ENCODE measurements around the gene EFNB2. TPM values are rescaled to one million over a fixed set of nuclear protein-coding genes. Genes with fewer than 3 reads are reported as not detected.

The EFNB2 gene
- total RNA-seq, 1 experiment from 2014 or later, result 16.4 TPM

- POLR2A ChIA-PET (ENCODE audit: unreplicated experiment), result interaction anchor here (0.7 kb wide), 1 partner anchor 42 kb away, joined by 4 read pairs; no protein-coding TSS in a partner anchor
- BruUV-seq (replicated peaks), result no TSS peak
- H3K4me3 ChIP-seq (ENCODE audit: low read length), result no peak overlapping the region
Observed at GRCh38 chr13:106468744-106469590, 66.5 kb downstream of the EFNB2 start.

DNA sequence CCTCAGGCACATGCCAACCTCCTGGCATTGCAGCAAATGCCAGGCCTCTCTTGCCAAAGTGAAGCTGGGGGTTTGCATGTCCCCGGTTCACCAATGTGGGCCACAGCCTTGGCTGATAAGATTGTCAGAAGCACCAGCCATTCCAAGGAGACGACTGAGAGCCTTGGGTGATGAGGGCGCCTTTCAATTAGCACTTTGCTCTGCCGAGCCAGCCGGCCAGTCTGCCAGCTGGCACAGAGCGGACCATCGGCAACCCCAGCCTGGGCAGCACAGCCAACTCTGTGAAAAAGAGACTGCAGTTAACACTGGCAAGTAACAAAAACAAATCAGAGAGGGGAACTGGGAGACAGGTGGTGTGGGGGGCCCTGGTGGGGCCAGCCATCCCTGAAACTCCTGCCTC is 67.3 kb downstream of the EFNB2 start:
- no peaks in the 10 kb centered on the region for H3K36me3 ChIP-seq (ENCODE audit: low read depth, low read length)
- peaks cover 17% of the 10 kb centered on the region for H3K4me1 ChIP-seq (ENCODE audit: insufficient read depth, low read length)
- no peak overlapping the region for H3K9ac ChIP-seq (ENCODE audit: low read length)
- no peaks in the 10 kb centered on the region for H3F3A ChIP-seq (ENCODE audit: low read length, unreplicated experiment)
- H3K9me3 ChIP-seq (ENCODE audit: low read length), result no peaks in the 10 kb centered on the region
- intact Hi-C loops (cut with micrococcal nuclease), result no loop called here
- no peaks in the 10 kb centered on the region for H3K9me2 ChIP-seq (replicated peaks; ENCODE audit: low read length)
- ChIA-PET POLR2A (ENCODE audit: unreplicated experiment) (interaction anchor here (0.7 kb wide), 1 partner anchor 43 kb away, joined by 4 read pairs; no protein-coding TSS in a partner anchor), CTCF (no interaction called here)
- no peak overlapping the region for H3K4me2 ChIP-seq (ENCODE audit: low read length)
- ATAC-seq (no peak), DNase-seq (no peak)
- no peaks in the 10 kb centered on the region for H3K79me2 ChIP-seq (ENCODE audit: low read length)
- no peak overlapping the region for H2AFZ ChIP-seq (ENCODE audit: low read length)
- no peak overlapping the region for H3K4me3 ChIP-seq (ENCODE audit: low read length)
- H3K27ac ChIP-seq (ENCODE audit: low read length), result no peak overlapping the region
- no peaks in the 10 kb centered on the region for H4K20me1 ChIP-seq (ENCODE audit: low read length)
- TF ChIP-seq, protein P1, sequence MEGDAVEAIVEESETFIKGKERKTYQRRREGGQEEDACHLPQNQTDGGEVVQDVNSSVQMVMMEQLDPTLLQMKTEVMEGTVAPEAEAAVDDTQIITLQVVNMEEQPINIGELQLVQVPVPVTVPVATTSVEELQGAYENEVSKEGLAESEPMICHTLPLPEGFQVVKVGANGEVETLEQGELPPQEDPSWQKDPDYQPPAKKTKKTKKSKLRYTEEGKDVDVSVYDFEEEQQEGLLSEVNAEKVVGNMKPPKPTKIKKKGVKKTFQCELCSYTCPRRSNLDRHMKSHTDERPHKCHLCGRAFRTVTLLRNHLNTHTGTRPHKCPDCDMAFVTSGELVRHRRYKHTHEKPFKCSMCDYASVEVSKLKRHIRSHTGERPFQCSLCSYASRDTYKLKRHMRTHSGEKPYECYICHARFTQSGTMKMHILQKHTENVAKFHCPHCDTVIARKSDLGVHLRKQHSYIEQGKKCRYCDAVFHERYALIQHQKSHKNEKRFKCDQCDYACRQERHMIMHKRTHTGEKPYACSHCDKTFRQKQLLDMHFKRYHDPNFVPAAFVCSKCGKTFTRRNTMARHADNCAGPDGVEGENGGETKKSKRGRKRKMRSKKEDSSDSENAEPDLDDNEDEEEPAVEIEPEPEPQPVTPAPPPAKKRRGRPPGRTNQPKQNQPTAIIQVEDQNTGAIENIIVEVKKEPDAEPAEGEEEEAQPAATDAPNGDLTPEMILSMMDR (conservative IDR thresholded peaks at IDR 0.05; ENCODE audit: low read depth, low read length), result no peak
- no peak for TF ChIP-seq EZH2 (IDR thresholded peaks at IDR 0.05; ENCODE audit: low read length, unreplicated experiment)
- no peak for TF ChIP-seq EZH2phosphoT487 (IDR thresholded peaks at IDR 0.05; ENCODE audit: borderline replicate concordance, low read length)
- H3K27me3 ChIP-seq (ENCODE audit: low read length), result no peaks in the 10 kb centered on the region
- no TSS peak for BruUV-seq (replicated peaks)

More at GRCh38 chr13:106468744-106469590, 66.5 kb downstream of the EFNB2 start:
- no peak overlapping the region for H3K4me2 ChIP-seq (ENCODE audit: low read length)
- H3K27ac ChIP-seq (ENCODE audit: low read length), result no peak overlapping the region
- H3K4me1 ChIP-seq (ENCODE audit: insufficient read depth, low read length), result peaks cover 20% of the 10 kb centered on the region
- no peaks in the 10 kb centered on the region for H3K9me2 ChIP-seq (replicated peaks; ENCODE audit: low read length)
- CTCF ChIA-PET, result no interaction called here
- no peak overlapping the region for H2AFZ ChIP-seq (ENCODE audit: low read length)
- DNase-seq (no peak), ATAC-seq (no peak)
- no peaks in the 10 kb centered on the region for H3K9me3 ChIP-seq (ENCODE audit: low read length)
- H3K9ac ChIP-seq (ENCODE audit: low read length), result no peak overlapping the region
- no peaks in the 10 kb centered on the region for H3F3A ChIP-seq (ENCODE audit: low read length, unreplicated experiment)
- H3K27me3 ChIP-seq (ENCODE audit: low read length), result no peaks in the 10 kb centered on the region
- no peaks in the 10 kb centered on the region for H4K20me1 ChIP-seq (ENCODE audit: low read length)
- intact Hi-C loops (cut with micrococcal nuclease), result no loop called here
- no peaks in the 10 kb centered on the region for H3K79me2 ChIP-seq (ENCODE audit: low read length)
- H3K36me3 ChIP-seq (ENCODE audit: low read depth, low read length), result no peaks in the 10 kb centered on the region
- TF ChIP-seq EZH2phosphoT487 (IDR thresholded peaks at IDR 0.05; ENCODE audit: borderline replicate concordance, low read length) (no peak), EZH2 (IDR thresholded peaks at IDR 0.05; ENCODE audit: low read length, unreplicated experiment) (no peak)
- TF ChIP-seq, protein P1 (conservative IDR thresholded peaks at IDR 0.05; ENCODE audit: low read depth, low read length), result no peak
